Measurements from ENCODE around the gene LRRC7.

The LRRC7 gene

GRCh38 chr1:69776555-69776954, 208.8 kb downstream of the LRRC7 start:
- DNase-seq (ENCODE audit: low spot score) = no peak

GRCh38 chr1:69777423-69777822, 209.7 kb downstream of the LRRC7 start:
- no peak for DNase-seq (ENCODE audit: low spot score)

GRCh38 chr1:69777971-69778370, 210.2 kb downstream of the LRRC7 start:
- no peak for DNase-seq (ENCODE audit: low spot score)

GRCh38 chr1:69787151-69787550, 219.4 kb downstream of the LRRC7 start:
- no peak for DNase-seq (ENCODE audit: low spot score)

GRCh38 chr1:69791311-69791710, 223.6 kb downstream of the LRRC7 start:
- DNase-seq (ENCODE audit: low spot score) = no peak

- no peak for DNase-seq (ENCODE audit: low spot score)
Measured at GRCh38 chr1:69794831-69795230, 227.1 kb downstream of the LRRC7 start.

- no peak for DNase-seq (ENCODE audit: low spot score)
Measured at GRCh38 chr1:69814926-69815325, 247.2 kb downstream of the LRRC7 start.

- peak; percentile 10 for DNase-seq (ENCODE audit: low spot score)
Measured at GRCh38 chr1:69824932-69825331, 257.2 kb downstream of the LRRC7 start.

- no peak for DNase-seq (ENCODE audit: low spot score)
Measured at GRCh38 chr1:69827732-69828131, 260.0 kb downstream of the LRRC7 start.

- no peak for DNase-seq (ENCODE audit: low spot score)
Measured at GRCh38 chr1:69833536-69833935, 265.8 kb downstream of the LRRC7 start.

- DNase-seq (ENCODE audit: low spot score) = no peak
Measured at GRCh38 chr1:69834336-69834735, 266.6 kb downstream of the LRRC7 start.

GRCh38 chr1:69835955-69836354, 268.2 kb downstream of the LRRC7 start:
- no peak for DNase-seq (ENCODE audit: low spot score)

GRCh38 chr1:69836971-69837636, 269.4 kb downstream of the LRRC7 start:
- DNase-seq (ENCODE audit: low spot score) = no peak

GRCh38 chr1:69842326-69842725, 274.6 kb downstream of the LRRC7 start:
- no peak for DNase-seq (ENCODE audit: low spot score)

GRCh38 chr1:69845655-69846054, 277.9 kb downstream of the LRRC7 start:
- DNase-seq (ENCODE audit: low spot score) = no peak

- DNase-seq (ENCODE audit: low spot score) = no peak
Measured at GRCh38 chr1:69846267-69846666, 278.5 kb downstream of the LRRC7 start.

- no peak for DNase-seq (ENCODE audit: low spot score)
Measured at GRCh38 chr1:69847670-69848069, 279.9 kb downstream of the LRRC7 start.

GRCh38 chr1:69852151-69852550, 284.4 kb downstream of the LRRC7 start:
- no peak for DNase-seq (ENCODE audit: low spot score)

GRCh38 chr1:69852706-69853105, 285.0 kb downstream of the LRRC7 start:
- no peak for DNase-seq (ENCODE audit: low spot score)

- no peak for DNase-seq (ENCODE audit: low spot score)
Measured at GRCh38 chr1:69858534-69858933, 290.8 kb downstream of the LRRC7 start.

- DNase-seq (ENCODE audit: low spot score) = no peak
Measured at GRCh38 chr1:69861641-69862040, 293.9 kb downstream of the LRRC7 start.

GRCh38 chr1:69862906-69863305, 295.2 kb downstream of the LRRC7 start:
- DNase-seq (ENCODE audit: low spot score) = no peak

- DNase-seq (ENCODE audit: low spot score) = no peak
Measured at GRCh38 chr1:69863704-69864103, 296.0 kb downstream of the LRRC7 start.

GRCh38 chr1:69871412-69871811, 303.7 kb downstream of the LRRC7 start:
- DNase-seq (ENCODE audit: low spot score) = no peak

GRCh38 chr1:69878338-69878737, 310.6 kb downstream of the LRRC7 start:
- DNase-seq (ENCODE audit: low spot score) = no peak
